ENCODE data around the gene MAP3K3.

DNA sequence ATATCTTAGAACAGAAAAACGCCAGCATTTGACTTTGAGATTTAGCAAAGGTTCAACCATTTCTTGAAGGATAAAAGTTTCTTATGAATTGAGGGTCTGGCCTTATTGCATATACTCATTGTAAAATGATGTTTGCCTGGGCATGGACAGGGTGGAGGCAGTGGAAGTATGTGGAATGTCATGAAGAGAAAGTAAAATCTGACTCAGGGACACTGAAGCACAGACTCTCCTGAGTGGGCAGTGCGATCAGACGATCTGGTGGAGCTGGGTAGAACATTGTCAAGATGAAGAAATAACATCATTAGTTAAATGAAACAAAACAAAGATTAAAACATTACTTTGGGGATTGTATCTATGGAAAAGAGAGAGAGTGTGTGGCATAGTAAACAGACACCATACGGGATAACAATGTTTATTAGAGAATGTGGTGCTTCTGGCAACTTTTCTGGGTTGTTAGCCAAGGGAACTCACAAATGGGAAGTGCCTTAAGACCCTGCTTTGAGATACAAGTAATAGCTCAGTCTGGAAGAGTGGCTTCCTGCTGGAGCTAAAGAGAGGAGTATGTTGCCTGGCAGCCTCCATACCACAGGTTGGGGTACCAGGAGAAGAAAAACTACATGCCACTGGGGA is 4.4 kb downstream of the MAP3K3 start:
- TF ChIP-seq, protein P1, sequence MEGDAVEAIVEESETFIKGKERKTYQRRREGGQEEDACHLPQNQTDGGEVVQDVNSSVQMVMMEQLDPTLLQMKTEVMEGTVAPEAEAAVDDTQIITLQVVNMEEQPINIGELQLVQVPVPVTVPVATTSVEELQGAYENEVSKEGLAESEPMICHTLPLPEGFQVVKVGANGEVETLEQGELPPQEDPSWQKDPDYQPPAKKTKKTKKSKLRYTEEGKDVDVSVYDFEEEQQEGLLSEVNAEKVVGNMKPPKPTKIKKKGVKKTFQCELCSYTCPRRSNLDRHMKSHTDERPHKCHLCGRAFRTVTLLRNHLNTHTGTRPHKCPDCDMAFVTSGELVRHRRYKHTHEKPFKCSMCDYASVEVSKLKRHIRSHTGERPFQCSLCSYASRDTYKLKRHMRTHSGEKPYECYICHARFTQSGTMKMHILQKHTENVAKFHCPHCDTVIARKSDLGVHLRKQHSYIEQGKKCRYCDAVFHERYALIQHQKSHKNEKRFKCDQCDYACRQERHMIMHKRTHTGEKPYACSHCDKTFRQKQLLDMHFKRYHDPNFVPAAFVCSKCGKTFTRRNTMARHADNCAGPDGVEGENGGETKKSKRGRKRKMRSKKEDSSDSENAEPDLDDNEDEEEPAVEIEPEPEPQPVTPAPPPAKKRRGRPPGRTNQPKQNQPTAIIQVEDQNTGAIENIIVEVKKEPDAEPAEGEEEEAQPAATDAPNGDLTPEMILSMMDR (IDR thresholded peaks at IDR 0.05): no peak
- no peak for TF ChIP-seq POLR2A (IDR thresholded peaks at IDR 0.05)

Data from ovary (tissue), 3 donors.